T-helper 17 cell (primary cell): Measurements from ENCODE around the gene SH3RF3. TPM values are rescaled to one million over a fixed set of nuclear protein-coding genes. Genes with fewer than 3 reads are reported as not detected.

Experiments used
- ATAC-seq: fragments of 150-1000 bp; cut with Tn5 transposase; 2 replicates; pipeline ENCODE4 v1.10.0; 2021; ENCODE audit warnings: mild to moderate bottlenecking, moderate library complexity
- DNase-seq, 3 donors: peaks; one replicate each; pipeline versions ENCODE4 v3.0.0 to v3.0.0-alpha.2; 2020 to 2021
- H3K9me3 ChIP-seq: one replicate; pipeline ENCODE4 v1.7.0; 2013; ENCODE audit warnings: low read length, mild to moderate bottlenecking; ENCODE audit not compliant: control insufficient read depth, poor library complexity, severe bottlenecking
- H3K27ac Mint-ChIP-seq: one replicate; pipeline ENCODE4 v1.8.0; 2022; ENCODE audit warnings: mild to moderate bottlenecking, moderate library complexity, mixed read lengths
- H3K27me3 Mint-ChIP-seq: one replicate; pipeline ENCODE4 v1.8.0; 2022; ENCODE audit warnings: mixed read lengths
- H3K36me3 Mint-ChIP-seq: one replicate; pipeline ENCODE4 v1.8.0; 2022; ENCODE audit warnings: low read depth, mixed read lengths
- H3K4me1 Mint-ChIP-seq: one replicate; pipeline ENCODE4 v1.8.0; 2022; ENCODE audit warnings: mild to moderate bottlenecking, mixed read lengths
- H3K4me3 Mint-ChIP-seq: one replicate; pipeline ENCODE4 v1.8.0; 2022; ENCODE audit warnings: mild to moderate bottlenecking, moderate library complexity, mixed read lengths
- total RNA-seq, 4 donors: library from RNA in 2 of 4; stranded (reverse) in 2 of 4; gene quantifications; one replicate each; pipeline ENCODE4 v1.2.3 and lab custom pipeline; 2022 to 2026

Gene SH3RF3
- total RNA-seq, 2 donors from 2014 or later = 0.16 to 0.27 TPM

- Mint-ChIP-seq H3K36me3 (no peaks in the 10 kb centered on the region), H3K27me3 (peaks cover 12% of the 10 kb centered on the region), H3K4me3 (no peak overlapping the region), H3K27ac (no peak overlapping the region), H3K4me1 (peaks cover 2% of the 10 kb centered on the region)
- ATAC-seq = no peak
- no peaks in the 10 kb centered on the region for H3K9me3 ChIP-seq
- no peak for DNase-seq
These were observed 257.1 kb downstream of the SH3RF3 start for GRCh38 chr2:109386004-109386695.

GRCh38 chr2:109387221-109387735 lies 258.3 kb downstream of the SH3RF3 start:
- Mint-ChIP-seq H3K36me3 (no peaks in the 10 kb centered on the region), H3K4me3 (no peak overlapping the region), H3K27ac (no peak overlapping the region), H3K4me1 (peaks cover 2% of the 10 kb centered on the region), H3K27me3 (peaks cover 14% of the 10 kb centered on the region)
- DNase-seq (no peak), ATAC-seq (no peak)
- no peaks in the 10 kb centered on the region for H3K9me3 ChIP-seq

GRCh38 chr2:109387778-109388469 lies 258.9 kb downstream of the SH3RF3 start:
- no peaks in the 10 kb centered on the region for H3K9me3 ChIP-seq
- Mint-ChIP-seq H3K27me3 (peaks cover 9% of the 10 kb centered on the region), H3K4me1 (peaks cover 2% of the 10 kb centered on the region), H3K36me3 (no peaks in the 10 kb centered on the region), H3K27ac (no peak overlapping the region), H3K4me3 (no peak overlapping the region)
- no peak for ATAC-seq
- no peak for DNase-seq

DNA sequence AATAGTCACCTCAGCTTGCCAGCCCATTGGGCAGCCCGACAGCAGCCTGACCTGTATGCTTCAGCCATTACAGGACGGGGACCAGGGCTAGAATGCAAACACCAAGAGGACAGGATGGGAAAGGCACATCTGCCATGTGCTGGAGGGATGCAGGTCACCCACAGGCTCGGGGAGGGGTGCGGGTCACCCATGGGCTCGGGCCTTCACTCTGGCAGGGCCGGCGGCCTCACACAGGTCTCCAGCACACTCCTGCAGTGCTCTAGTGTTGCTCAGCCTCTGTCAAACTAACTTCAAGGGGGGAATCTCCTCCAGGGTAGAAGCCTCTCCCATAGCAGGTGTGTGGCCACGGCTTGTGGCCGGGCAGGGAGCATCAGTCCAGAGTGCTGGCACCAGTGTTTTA lies 262.2 kb downstream of the SH3RF3 start:
- no peak for DNase-seq
- no peaks in the 10 kb centered on the region for H3K36me3 Mint-ChIP-seq
- H3K4me3 Mint-ChIP-seq = no peak overlapping the region
- H3K27ac Mint-ChIP-seq = no peak overlapping the region
- peaks cover 15% of the 10 kb centered on the region for H3K27me3 Mint-ChIP-seq
- H3K9me3 ChIP-seq = no peaks in the 10 kb centered on the region
- peaks cover 2% of the 10 kb centered on the region for H3K4me1 Mint-ChIP-seq
- no peak for ATAC-seq

- Mint-ChIP-seq H3K4me3 (no peak overlapping the region), H3K27me3 (peaks cover 21% of the 10 kb centered on the region), H3K36me3 (no peaks in the 10 kb centered on the region), H3K27ac (no peak overlapping the region), H3K4me1 (peaks cover 2% of the 10 kb centered on the region)
- ATAC-seq (no peak), DNase-seq (no peak)
- no peaks in the 10 kb centered on the region for H3K9me3 ChIP-seq
These were observed 263.1 kb downstream of the SH3RF3 start for GRCh38 chr2:109392140-109392539.

- no peak overlapping the region for H3K27ac Mint-ChIP-seq
- peaks cover 30% of the 10 kb centered on the region for H3K27me3 Mint-ChIP-seq
- DNase-seq = no peak
- no peaks in the 10 kb centered on the region for H3K9me3 ChIP-seq
- no peak overlapping the region for H3K4me3 Mint-ChIP-seq
- H3K4me1 Mint-ChIP-seq = peaks cover 5% of the 10 kb centered on the region
- no peak for ATAC-seq
- no peaks in the 10 kb centered on the region for H3K36me3 Mint-ChIP-seq
These were observed 264.0 kb downstream of the SH3RF3 start for GRCh38 chr2:109392816-109393661.

DNA sequence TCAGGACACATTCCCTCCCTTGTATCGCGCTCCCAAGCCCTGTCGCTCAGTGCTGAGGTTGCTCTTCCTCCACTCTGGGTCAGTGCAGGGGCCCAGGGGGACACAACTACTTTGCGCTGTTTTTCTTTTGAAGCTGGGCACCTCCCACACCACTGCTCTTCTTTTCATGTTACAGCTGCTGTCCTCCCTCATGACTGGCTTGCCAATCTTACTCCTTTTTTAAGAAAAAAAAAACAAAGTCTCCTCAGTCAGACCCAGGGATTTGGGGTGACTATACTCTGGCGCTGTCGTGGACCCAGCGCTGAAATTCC lies 264.6 kb downstream of the SH3RF3 start:
- Mint-ChIP-seq H3K4me1 (peaks cover 8% of the 10 kb centered on the region), H3K4me3 (no peak overlapping the region), H3K36me3 (no peaks in the 10 kb centered on the region), H3K27ac (peak overlapping the region; percentile 54), H3K27me3 (peaks cover 36% of the 10 kb centered on the region)
- ATAC-seq = no peak
- H3K9me3 ChIP-seq = no peaks in the 10 kb centered on the region
- no peak for DNase-seq

- H3K36me3 Mint-ChIP-seq = no peaks in the 10 kb centered on the region
- no peak overlapping the region for H3K4me3 Mint-ChIP-seq
- peaks cover 34% of the 10 kb centered on the region for H3K27me3 Mint-ChIP-seq
- peaks cover 6% of the 10 kb centered on the region for H3K4me1 Mint-ChIP-seq
- ATAC-seq (no peak), DNase-seq (no peak)
- no peaks in the 10 kb centered on the region for H3K9me3 ChIP-seq
- no peak overlapping the region for H3K27ac Mint-ChIP-seq
These were observed 266.6 kb downstream of the SH3RF3 start for GRCh38 chr2:109395494-109396201.

DNA sequence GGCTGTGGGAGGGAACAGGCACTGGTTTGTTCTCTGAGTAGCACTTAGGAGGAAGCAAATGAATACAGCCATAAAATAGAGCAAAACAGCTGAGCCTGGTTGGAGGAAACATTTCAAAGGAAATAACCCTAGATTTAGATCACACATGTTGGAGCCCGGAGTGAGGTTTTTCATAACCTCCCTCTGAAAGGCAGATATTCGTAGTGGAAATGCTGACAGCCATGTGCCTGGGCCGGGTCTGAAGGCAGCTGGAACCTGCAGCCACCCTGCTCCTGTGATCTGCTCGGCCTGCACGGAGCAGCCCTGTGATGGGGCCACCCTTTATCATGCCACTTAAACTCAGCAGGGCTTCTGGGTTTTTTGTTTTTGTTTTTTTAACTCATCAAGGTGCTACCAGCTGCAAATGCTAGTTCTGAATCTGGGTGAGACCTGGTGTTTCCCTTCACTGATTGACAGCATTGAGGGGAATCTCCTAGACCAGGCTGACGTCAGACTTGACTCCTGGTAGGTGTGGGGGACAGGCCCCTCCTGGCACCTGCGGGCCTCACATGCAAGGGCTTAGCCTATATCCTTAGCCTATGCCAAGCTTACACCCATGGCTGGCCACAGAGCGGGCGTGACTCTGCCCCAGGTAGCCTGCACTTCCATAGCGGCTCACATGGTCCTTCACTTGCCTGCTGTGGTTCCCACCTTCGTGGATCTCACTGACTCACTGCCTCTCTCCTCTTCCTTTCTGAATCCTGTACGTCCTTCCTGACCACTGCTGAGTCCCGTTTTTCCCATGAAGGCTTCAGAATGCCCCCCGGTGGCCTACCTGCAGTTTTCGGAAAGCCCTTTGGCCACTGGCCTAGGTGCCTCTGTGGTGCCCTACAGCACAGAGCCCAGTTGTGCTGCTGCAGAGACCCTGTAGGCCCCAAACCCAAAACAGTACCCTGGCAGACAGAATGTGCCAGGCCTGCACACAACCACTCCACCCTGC lies 267.5 kb downstream of the SH3RF3 start:
- Mint-ChIP-seq H3K36me3 (no peaks in the 10 kb centered on the region), H3K27ac (no peak overlapping the region), H3K27me3 (peaks cover 30% of the 10 kb centered on the region), H3K4me1 (peaks cover 6% of the 10 kb centered on the region), H3K4me3 (no peak overlapping the region)
- DNase-seq (no peak), ATAC-seq (no peak)
- H3K9me3 ChIP-seq = no peaks in the 10 kb centered on the region

DNA sequence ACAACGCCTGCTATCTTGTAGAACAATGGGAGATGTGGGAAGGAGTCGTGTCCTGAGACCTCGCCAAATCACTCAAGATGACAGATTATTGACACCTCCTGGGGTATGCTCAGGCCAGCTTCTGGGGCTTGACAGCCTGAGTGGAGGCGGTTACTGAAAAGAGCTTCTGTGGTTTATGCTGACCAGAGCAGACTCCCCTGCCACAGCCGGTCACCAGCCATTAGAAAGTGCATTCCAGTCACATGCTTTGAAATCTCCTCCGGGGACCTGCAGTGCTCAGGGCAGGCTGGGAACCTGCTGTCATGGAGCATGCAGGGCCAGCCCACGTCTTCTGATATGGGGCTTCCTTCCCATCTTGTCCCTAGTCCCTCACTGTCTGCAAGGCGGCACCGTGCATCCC lies 268.9 kb downstream of the SH3RF3 start:
- ATAC-seq (no peak), DNase-seq (no peak)
- Mint-ChIP-seq H3K36me3 (no peaks in the 10 kb centered on the region), H3K27ac (no peak overlapping the region), H3K4me3 (no peak overlapping the region), H3K27me3 (peaks cover 30% of the 10 kb centered on the region), H3K4me1 (peaks cover 6% of the 10 kb centered on the region)
- H3K9me3 ChIP-seq = no peaks in the 10 kb centered on the region

- H3K9me3 ChIP-seq = no peaks in the 10 kb centered on the region
- H3K27me3 Mint-ChIP-seq = peaks cover 36% of the 10 kb centered on the region
- no peak for DNase-seq
- ATAC-seq = no peak
- no peak overlapping the region for H3K4me3 Mint-ChIP-seq
- H3K36me3 Mint-ChIP-seq = no peaks in the 10 kb centered on the region
- peaks cover 7% of the 10 kb centered on the region for H3K4me1 Mint-ChIP-seq
- no peak overlapping the region for H3K27ac Mint-ChIP-seq
These were observed 269.5 kb downstream of the SH3RF3 start for GRCh38 chr2:109398366-109399015.

GRCh38 chr2:109399066-109399465 lies 270.1 kb downstream of the SH3RF3 start:
- no peak for ATAC-seq
- Mint-ChIP-seq H3K27ac (no peak overlapping the region), H3K4me3 (no peak overlapping the region)

More at GRCh38 chr2:109399066-109399465, 270.1 kb downstream of the SH3RF3 start:
- H3K36me3 Mint-ChIP-seq = no peaks in the 10 kb centered on the region
- no peak for DNase-seq
- H3K4me1 Mint-ChIP-seq = peaks cover 7% of the 10 kb centered on the region
- H3K9me3 ChIP-seq = no peaks in the 10 kb centered on the region
- H3K27me3 Mint-ChIP-seq = peaks cover 36% of the 10 kb centered on the region
